Measurements from ENCODE around the gene AKT3.

- TF ChIP-seq REST (IDR thresholded peaks at IDR 0.05; ENCODE audit: insufficient read depth in 1 of 2, low read depth in 2 of 2, low read length in 2 of 2), result no peak
- no peak for TF ChIP-seq POLR2AphosphoS5 (IDR thresholded peaks at IDR 0.05; ENCODE audit: low read depth, low read length)
These were observed 59.6 kb downstream of the AKT3 start for GRCh38 chr1:243790404-243790803.
